ENCODE results near the gene DBF4B. TPM values are rescaled to one million over a fixed set of nuclear protein-coding genes. Genes with fewer than 3 reads are reported as not detected.
A peak's percentile ranks its signal among the peaks of the same experiment; 100 is the strongest.

Gene DBF4B
- total and polyA plus RNA-seq, 2 donors = 3.5 to 5.2 TPM

DNA sequence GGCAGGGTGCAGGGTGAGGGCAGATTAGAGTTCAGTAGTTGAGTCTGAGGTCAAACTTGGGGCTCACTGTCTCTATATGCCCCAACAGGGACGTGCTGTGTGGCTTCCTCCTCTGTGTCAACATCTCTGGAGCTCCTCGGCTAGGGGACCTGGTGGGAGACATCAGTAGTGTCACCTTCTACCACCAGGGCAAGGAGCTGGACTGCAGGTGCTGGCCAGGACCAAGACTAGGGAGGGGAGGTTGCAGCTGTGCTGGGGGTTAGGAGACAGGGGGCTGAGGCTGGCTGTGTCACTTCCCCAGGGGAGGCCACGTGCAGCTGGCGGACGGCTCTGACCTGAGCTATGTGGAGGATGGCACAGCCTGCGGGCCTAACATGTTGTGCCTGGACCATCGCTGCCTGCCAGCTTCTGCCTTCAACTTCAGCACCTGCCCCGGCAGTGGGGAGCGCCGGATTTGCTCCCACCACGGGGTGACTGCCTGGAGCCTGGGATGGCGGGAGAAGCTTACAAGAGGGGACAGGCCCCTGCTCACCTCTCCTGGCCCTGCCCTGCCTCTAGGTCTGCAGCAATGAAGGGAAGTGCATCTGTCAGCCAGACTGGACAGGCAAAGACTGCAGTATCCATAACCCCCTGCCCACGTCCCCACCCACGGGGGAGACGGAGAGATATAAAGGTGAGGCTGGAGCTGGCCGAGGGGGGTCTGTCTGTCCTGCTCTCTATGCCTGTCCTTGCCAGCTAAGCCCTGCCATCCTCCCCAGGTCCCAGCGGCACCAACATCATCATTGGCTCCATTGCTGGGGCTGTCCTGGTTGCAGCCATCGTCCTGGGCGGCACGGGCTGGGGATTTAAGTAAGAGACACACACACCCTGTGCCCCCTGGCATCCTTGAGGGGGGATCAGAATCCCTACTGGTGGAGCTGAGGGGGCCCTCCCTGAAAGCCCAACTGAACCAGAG is 69.2 kb downstream of the DBF4B start:
- H3K9me3 ChIP-seq (ENCODE audit: control insufficient read depth in 2 of 2, insufficient read depth in 1 of 2, low read length in 1 of 2) = no peaks in the 10 kb centered on the region
- no peak overlapping the region for H3K27ac ChIP-seq (ENCODE audit: low read depth in 1 of 2, low read length in 1 of 2)
- peaks cover 8 to 22% of the 10 kb centered on the region in 2 donors for H3K4me1 ChIP-seq (ENCODE audit: control insufficient read depth in 2 of 2, insufficient read depth in 2 of 2, low read length in 2 of 2)
- 94% methylated on average over 20 of the region's 20 CpGs for WGBS
- peaks cover 0 to 50% of the 10 kb centered on the region in 2 donors for H3K27me3 ChIP-seq (ENCODE audit: control insufficient read depth in 2 of 2, insufficient read depth in 1 of 2, low read length in 1 of 2)
- DNase-seq (ENCODE audit: low read depth in 6 of 9, low spot score in 9 of 9) = no peak
- no peaks in the 10 kb centered on the region for H3K36me3 ChIP-seq (ENCODE audit: control insufficient read depth in 2 of 2, insufficient read depth in 2 of 2, low read length in 1 of 2)
- H3K4me3 ChIP-seq (ENCODE audit: low read length in 2 of 2) = no peak overlapping the region

DNA sequence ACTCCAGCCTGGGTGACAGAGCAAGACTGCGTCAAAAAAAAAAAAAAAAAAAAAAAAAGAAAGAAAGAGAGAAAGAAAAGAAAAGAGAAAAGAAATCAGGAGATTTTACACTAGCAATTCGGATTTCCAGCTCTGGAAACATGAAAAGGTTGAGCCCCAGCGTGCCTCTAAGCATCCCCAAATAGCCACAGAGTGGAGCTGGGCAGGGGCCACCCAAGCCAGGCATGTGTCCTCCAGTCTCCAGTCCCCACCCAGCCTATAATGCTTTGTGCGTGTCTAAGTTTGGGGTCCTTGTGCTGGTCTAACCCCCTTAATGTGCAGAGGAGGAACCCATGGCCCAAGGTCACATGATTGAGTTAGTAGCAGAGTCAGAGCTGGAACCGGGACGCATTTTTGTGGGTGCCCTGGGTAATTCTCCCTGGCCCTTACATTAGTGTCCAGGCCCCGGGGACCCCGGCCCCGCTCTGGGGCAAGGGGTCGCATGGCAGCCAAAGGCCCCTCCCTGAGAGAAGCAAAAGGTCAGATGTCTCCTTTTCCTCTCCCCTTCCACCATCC is 70.3 kb downstream of the DBF4B start:
- Histone ChIP-seq H3K27ac (ENCODE audit: low read depth in 1 of 2, low read length in 1 of 2) (no peak overlapping the region), H3K9me3 (ENCODE audit: control insufficient read depth in 2 of 2, insufficient read depth in 1 of 2, low read length in 1 of 2) (no peaks in the 10 kb centered on the region), H3K4me3 (ENCODE audit: low read length in 2 of 2) (no peak overlapping the region), H3K4me1 (ENCODE audit: control insufficient read depth in 2 of 2, insufficient read depth in 2 of 2, low read length in 2 of 2) (peaks cover 8 to 22% of the 10 kb centered on the region in 2 donors), H3K36me3 (ENCODE audit: control insufficient read depth in 2 of 2, insufficient read depth in 2 of 2, low read length in 1 of 2) (no peaks in the 10 kb centered on the region), H3K27me3 (ENCODE audit: control insufficient read depth in 2 of 2, insufficient read depth in 1 of 2, low read length in 1 of 2) (peaks cover 0 to 48% of the 10 kb centered on the region in 2 donors)
- no peak for DNase-seq (ENCODE audit: low read depth in 6 of 9, low spot score in 9 of 9)
- WGBS = 39% methylated on average over 10 of the region's 10 CpGs

GRCh38 chr17:44779211-44780025 is 71.0 kb downstream of the DBF4B start:
- H3K27ac ChIP-seq (ENCODE audit: low read depth in 1 of 2, low read length in 1 of 2) = no peak overlapping the region
- H3K4me3 ChIP-seq (ENCODE audit: low read length in 2 of 2) = peak overlapping the region; percentile 10 to 26
- 25% methylated on average over 36 of the region's 36 CpGs for WGBS
- H3K4me1 ChIP-seq (ENCODE audit: control insufficient read depth in 2 of 2, insufficient read depth in 2 of 2, low read length in 2 of 2) = peaks cover 8 to 22% of the 10 kb centered on the region in 2 donors
- peaks cover 0 to 43% of the 10 kb centered on the region in 2 donors for H3K27me3 ChIP-seq (ENCODE audit: control insufficient read depth in 2 of 2, insufficient read depth in 1 of 2, low read length in 1 of 2)
- peak; percentile 36 to 83 (median 65) for DNase-seq (ENCODE audit: low read depth in 6 of 9, low spot score in 9 of 9)
- H3K9me3 ChIP-seq (ENCODE audit: control insufficient read depth in 2 of 2, insufficient read depth in 1 of 2, low read length in 1 of 2) = no peaks in the 10 kb centered on the region
- H3K36me3 ChIP-seq (ENCODE audit: control insufficient read depth in 2 of 2, insufficient read depth in 2 of 2, low read length in 1 of 2) = no peaks in the 10 kb centered on the region

DNA sequence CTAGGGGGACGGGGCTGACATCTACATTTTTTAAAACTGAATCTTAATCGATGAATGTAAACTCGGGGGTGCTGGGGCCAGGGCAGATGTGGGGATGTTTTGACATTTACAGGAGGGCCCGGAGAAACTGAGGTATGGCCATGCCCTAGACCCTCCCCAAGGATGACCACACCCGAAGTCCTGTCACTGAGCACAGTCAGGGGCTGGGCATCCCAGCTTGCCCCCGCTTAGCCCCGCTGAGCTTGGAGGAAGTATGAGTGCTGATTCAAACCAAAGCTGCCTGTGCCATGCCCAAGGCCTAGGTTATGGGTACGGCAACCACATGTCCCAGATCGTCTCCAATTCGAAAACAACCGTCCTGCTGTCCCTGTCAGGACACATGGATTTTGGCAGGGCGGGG is 71.7 kb downstream of the DBF4B start:
- Histone ChIP-seq H3K4me3 (ENCODE audit: low read length in 2 of 2) (no peak overlapping the region), H3K9me3 (ENCODE audit: control insufficient read depth in 2 of 2, insufficient read depth in 1 of 2, low read length in 1 of 2) (no peaks in the 10 kb centered on the region), H3K27me3 (ENCODE audit: control insufficient read depth in 2 of 2, insufficient read depth in 1 of 2, low read length in 1 of 2) (peaks cover 0 to 41% of the 10 kb centered on the region in 2 donors), H3K36me3 (ENCODE audit: control insufficient read depth in 2 of 2, insufficient read depth in 2 of 2, low read length in 1 of 2) (no peaks in the 10 kb centered on the region), H3K27ac (ENCODE audit: low read depth in 1 of 2, low read length in 1 of 2) (no peak overlapping the region), H3K4me1 (ENCODE audit: control insufficient read depth in 2 of 2, insufficient read depth in 2 of 2, low read length in 2 of 2) (peaks cover 5 to 18% of the 10 kb centered on the region in 2 donors)
- WGBS = 93% methylated on average over 12 of the region's 12 CpGs
- DNase-seq (ENCODE audit: low read depth in 6 of 9, low spot score in 9 of 9) = no peak

GRCh38 chr17:44780845-44781480 is 72.5 kb downstream of the DBF4B start:
- Histone ChIP-seq H3K27me3 (ENCODE audit: control insufficient read depth in 2 of 2, insufficient read depth in 1 of 2, low read length in 1 of 2) (peaks cover 0 to 41% of the 10 kb centered on the region in 2 donors), H3K4me3 (ENCODE audit: low read length in 2 of 2) (no peak overlapping the region), H3K36me3 (ENCODE audit: control insufficient read depth in 2 of 2, insufficient read depth in 2 of 2, low read length in 1 of 2) (no peaks in the 10 kb centered on the region), H3K4me1 (ENCODE audit: control insufficient read depth in 2 of 2, insufficient read depth in 2 of 2, low read length in 2 of 2) (peaks cover 5 to 13% of the 10 kb centered on the region in 2 donors), H3K9me3 (ENCODE audit: control insufficient read depth in 2 of 2, insufficient read depth in 1 of 2, low read length in 1 of 2) (no peaks in the 10 kb centered on the region), H3K27ac (ENCODE audit: low read depth in 1 of 2, low read length in 1 of 2) (no peak overlapping the region)
- WGBS = 96% methylated on average over 14 of the region's 14 CpGs
- no peak for DNase-seq (ENCODE audit: low read depth in 6 of 9, low spot score in 9 of 9)

DNA sequence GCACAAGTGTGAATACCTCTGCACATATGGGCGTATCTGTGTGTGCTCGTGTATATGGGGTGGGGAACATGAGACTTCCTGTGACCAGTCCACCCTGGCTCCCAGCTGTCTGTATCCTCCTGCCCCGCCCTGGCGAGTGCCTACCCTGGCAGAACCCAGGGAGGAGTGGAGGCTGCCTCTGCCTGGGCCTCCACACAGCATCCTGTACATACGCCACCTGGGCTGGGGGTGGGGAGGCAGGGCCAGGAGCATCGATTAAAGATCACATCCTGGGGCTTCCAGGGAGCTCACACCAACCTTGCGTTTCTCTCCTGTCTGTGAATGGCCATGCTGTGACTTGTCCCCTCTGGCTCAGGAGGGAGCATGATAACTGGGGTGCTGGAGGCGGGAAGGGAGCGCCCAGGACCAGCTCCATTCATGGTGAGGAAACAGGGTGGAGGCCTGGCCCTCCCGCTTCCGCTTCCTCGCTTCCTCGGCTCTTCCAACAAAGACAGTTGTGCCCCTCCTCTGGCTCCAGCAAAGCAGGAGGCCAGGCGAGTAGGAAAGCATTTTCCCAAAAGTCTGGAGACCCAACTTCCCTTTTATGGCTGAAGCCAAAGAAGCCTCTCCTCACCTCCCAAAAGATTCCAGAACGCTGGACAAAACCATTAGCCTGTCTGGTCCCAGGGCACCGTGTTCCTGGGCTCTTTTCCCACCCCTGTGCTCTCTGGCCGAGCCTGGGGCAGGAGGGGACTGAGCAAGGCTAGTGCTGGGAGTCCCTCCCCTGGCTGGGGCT is 73.3 kb downstream of the DBF4B start:
- no peak overlapping the region for H3K4me3 ChIP-seq (ENCODE audit: low read length in 2 of 2)
- WGBS = 81% methylated on average over 17 of the region's 17 CpGs
- no peaks in the 10 kb centered on the region for H3K9me3 ChIP-seq (ENCODE audit: control insufficient read depth in 2 of 2, insufficient read depth in 1 of 2, low read length in 1 of 2)
- H3K4me1 ChIP-seq (ENCODE audit: control insufficient read depth in 2 of 2, insufficient read depth in 2 of 2, low read length in 2 of 2) = peaks cover 2 to 8% of the 10 kb centered on the region in 2 donors
- no peak for DNase-seq (ENCODE audit: low read depth in 6 of 9, low spot score in 9 of 9)
- H3K36me3 ChIP-seq (ENCODE audit: control insufficient read depth in 2 of 2, insufficient read depth in 2 of 2, low read length in 1 of 2) = no peaks in the 10 kb centered on the region
- peaks cover 0 to 36% of the 10 kb centered on the region in 2 donors for H3K27me3 ChIP-seq (ENCODE audit: control insufficient read depth in 2 of 2, insufficient read depth in 1 of 2, low read length in 1 of 2)
- H3K27ac ChIP-seq (ENCODE audit: low read depth in 1 of 2, low read length in 1 of 2) = no peak overlapping the region

DNA sequence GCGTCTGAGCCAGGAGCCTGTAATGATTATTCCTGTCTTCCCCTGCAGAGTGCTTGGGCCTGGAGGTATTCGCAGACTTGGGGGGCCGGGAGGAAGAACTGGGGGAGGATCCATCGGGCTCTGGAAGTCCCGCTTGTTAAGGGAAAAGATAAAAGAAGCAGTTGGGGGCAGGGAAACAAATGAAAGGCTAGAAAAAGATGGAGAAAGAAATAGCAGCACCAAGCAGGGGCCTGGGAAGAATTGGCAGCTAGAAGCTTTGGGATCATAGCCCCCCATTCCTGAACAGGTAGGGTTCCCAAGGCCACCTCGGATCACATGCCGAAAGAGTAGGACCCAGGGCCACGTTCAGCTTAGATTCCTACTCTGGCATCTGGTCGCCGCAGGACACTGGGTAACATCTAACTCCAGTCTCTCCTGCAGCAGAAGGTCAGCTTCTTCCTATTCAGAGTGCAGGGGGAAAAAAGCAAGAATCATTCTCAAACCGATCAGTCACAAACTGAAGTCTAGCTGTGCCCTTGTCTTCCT is 73.9 kb downstream of the DBF4B start:
- no peaks in the 10 kb centered on the region for H3K36me3 ChIP-seq (ENCODE audit: control insufficient read depth in 2 of 2, insufficient read depth in 2 of 2, low read length in 1 of 2)
- H3K27ac ChIP-seq (ENCODE audit: low read depth in 1 of 2, low read length in 1 of 2) = no peak overlapping the region
- H3K4me3 ChIP-seq (ENCODE audit: low read length in 2 of 2) = no peak overlapping the region
- no peaks in the 10 kb centered on the region for H3K9me3 ChIP-seq (ENCODE audit: control insufficient read depth in 2 of 2, insufficient read depth in 1 of 2, low read length in 1 of 2)
- peaks cover 2 to 8% of the 10 kb centered on the region in 2 donors for H3K4me1 ChIP-seq (ENCODE audit: control insufficient read depth in 2 of 2, insufficient read depth in 2 of 2, low read length in 2 of 2)
- DNase-seq (ENCODE audit: low read depth in 6 of 9, low spot score in 9 of 9) = no peak
- H3K27me3 ChIP-seq (ENCODE audit: control insufficient read depth in 2 of 2, insufficient read depth in 1 of 2, low read length in 1 of 2) = peaks cover 0 to 29% of the 10 kb centered on the region in 2 donors
- 82% methylated on average over 11 of the region's 11 CpGs for WGBS

DNA sequence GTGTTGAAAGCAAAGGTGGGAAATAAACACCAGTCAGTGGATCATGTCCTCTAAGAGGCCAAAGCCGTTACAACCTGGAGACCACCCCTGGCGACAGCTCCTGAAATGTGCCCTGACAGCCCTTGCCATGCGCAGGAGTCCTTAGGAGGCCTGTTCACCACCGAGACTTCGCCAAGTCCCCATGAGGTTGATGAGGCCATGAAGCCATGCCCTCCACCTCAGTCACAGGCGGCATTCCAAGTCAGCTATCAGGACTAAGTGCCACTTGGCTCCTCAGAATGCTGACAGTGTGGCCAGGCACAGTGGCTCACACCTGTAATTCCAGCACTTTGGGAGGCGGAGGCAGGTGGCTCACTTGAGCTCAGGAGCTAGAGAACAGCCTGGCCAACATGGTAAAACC is 77.5 kb downstream of the DBF4B start:
- Histone ChIP-seq H3K36me3 (ENCODE audit: control insufficient read depth in 2 of 2, insufficient read depth in 2 of 2, low read length in 1 of 2) (no peaks in the 10 kb centered on the region), H3K4me1 (ENCODE audit: control insufficient read depth in 2 of 2, insufficient read depth in 2 of 2, low read length in 2 of 2) (no peaks in the 10 kb centered on the region), H3K27me3 (ENCODE audit: control insufficient read depth in 2 of 2, insufficient read depth in 1 of 2, low read length in 1 of 2) (peaks cover 0 to 8% of the 10 kb centered on the region in 2 donors), H3K4me3 (ENCODE audit: low read length in 2 of 2) (no peak overlapping the region), H3K9me3 (ENCODE audit: control insufficient read depth in 2 of 2, insufficient read depth in 1 of 2, low read length in 1 of 2) (no peaks in the 10 kb centered on the region), H3K27ac (ENCODE audit: low read depth in 1 of 2, low read length in 1 of 2) (no peak overlapping the region)
- no peak for DNase-seq (ENCODE audit: low read depth in 6 of 9, low spot score in 9 of 9)
- WGBS = 95% methylated on average over 7 of the region's 7 CpGs
